HL-60 (cell line): ENCODE data around the gene DOK6.

Experiments used
- GABPA ChIP-seq: IDR thresholded peaks from 2 replicates; pipeline ENCODE4 v1.6.1; 2012; ENCODE audit warnings: low read depth
- TF ChIP-seq, protein P1 (sequence below): IDR thresholded peaks from one replicate; pipeline ENCODE4 v1.5.1; 2011; ENCODE audit warnings: low read length, control low read depth, inconsistent platforms; ENCODE audit not compliant: insufficient read depth

DNA sequence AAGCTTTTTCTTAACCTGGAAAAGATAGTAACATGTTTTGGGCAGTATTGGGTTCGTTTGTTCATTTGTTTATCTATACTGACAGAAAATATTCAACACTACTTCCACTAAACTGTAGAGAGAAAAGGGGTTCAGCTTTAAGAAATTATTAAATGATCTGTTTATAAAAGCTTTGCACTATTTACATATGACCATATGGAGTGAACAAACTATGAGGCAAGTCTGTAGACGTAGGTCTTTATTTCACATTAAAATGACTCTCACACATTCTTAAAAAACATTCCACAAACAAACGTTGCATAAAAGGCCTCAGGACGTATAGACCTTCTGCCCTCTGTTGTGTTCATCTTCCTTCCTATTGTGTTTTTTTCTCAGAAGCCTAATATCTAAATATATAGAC is 452.4 kb downstream of the DOK6 start:
- TF ChIP-seq GABPA = no peak
- TF ChIP-seq, protein P1, sequence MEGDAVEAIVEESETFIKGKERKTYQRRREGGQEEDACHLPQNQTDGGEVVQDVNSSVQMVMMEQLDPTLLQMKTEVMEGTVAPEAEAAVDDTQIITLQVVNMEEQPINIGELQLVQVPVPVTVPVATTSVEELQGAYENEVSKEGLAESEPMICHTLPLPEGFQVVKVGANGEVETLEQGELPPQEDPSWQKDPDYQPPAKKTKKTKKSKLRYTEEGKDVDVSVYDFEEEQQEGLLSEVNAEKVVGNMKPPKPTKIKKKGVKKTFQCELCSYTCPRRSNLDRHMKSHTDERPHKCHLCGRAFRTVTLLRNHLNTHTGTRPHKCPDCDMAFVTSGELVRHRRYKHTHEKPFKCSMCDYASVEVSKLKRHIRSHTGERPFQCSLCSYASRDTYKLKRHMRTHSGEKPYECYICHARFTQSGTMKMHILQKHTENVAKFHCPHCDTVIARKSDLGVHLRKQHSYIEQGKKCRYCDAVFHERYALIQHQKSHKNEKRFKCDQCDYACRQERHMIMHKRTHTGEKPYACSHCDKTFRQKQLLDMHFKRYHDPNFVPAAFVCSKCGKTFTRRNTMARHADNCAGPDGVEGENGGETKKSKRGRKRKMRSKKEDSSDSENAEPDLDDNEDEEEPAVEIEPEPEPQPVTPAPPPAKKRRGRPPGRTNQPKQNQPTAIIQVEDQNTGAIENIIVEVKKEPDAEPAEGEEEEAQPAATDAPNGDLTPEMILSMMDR = no peak
